ENCODE results near the gene GLP1R.

Gene GLP1R

GRCh38 chr6:39048481-39049399 is at the start of gene GLP1R:
GLP1R (plus strand) TSS chr6:39048781; CDS start chr6:39048841, 60 bp downstream.
- DNase-seq (ENCODE audit: low read depth) = no peak

GRCh38 chr6:39003072-39003471 is 45.5 kb upstream of the GLP1R start:
- no peak for DNase-seq (ENCODE audit: low read depth)

GRCh38 chr6:39003492-39003891 is 45.1 kb upstream of the GLP1R start:
- DNase-seq (ENCODE audit: low read depth) = no peak

GRCh38 chr6:39004801-39005200 is 43.8 kb upstream of the GLP1R start:
- DNase-seq (ENCODE audit: low read depth) = no peak

- no peak for DNase-seq (ENCODE audit: low read depth)
These were observed 42.8 kb upstream of the GLP1R start for GRCh38 chr6:39005774-39006173.

- DNase-seq (ENCODE audit: low read depth) = no peak
These were observed 41.0 kb upstream of the GLP1R start for GRCh38 chr6:39007575-39007974.

- no peak for DNase-seq (ENCODE audit: low read depth)
These were observed 39.8 kb upstream of the GLP1R start for GRCh38 chr6:39008737-39009136.

- DNase-seq (ENCODE audit: low read depth) = no peak
These were observed 39.1 kb upstream of the GLP1R start for GRCh38 chr6:39009476-39009875.

GRCh38 chr6:39016839-39017546 is 31.6 kb upstream of the GLP1R start:
- no peak for DNase-seq (ENCODE audit: low read depth)

- no peak for DNase-seq (ENCODE audit: low read depth)
These were observed 31.1 kb upstream of the GLP1R start for GRCh38 chr6:39017547-39017880.

GRCh38 chr6:39018103-39018502 is 30.5 kb upstream of the GLP1R start:
- no peak for DNase-seq (ENCODE audit: low read depth)

- DNase-seq (ENCODE audit: low read depth) = no peak
These were observed 28.4 kb upstream of the GLP1R start for GRCh38 chr6:39020136-39020535.

- DNase-seq (ENCODE audit: low read depth) = no peak
These were observed 27.5 kb upstream of the GLP1R start for GRCh38 chr6:39021041-39021440.

- no peak for DNase-seq (ENCODE audit: low read depth)
These were observed 26.8 kb upstream of the GLP1R start for GRCh38 chr6:39021779-39022178.

GRCh38 chr6:39026175-39026574 is 22.4 kb upstream of the GLP1R start:
- DNase-seq (ENCODE audit: low read depth) = no peak

GRCh38 chr6:39029156-39030011 is 19.2 kb upstream of the GLP1R start:
- DNase-seq (ENCODE audit: low read depth) = peak; percentile 27

GRCh38 chr6:39035681-39036080 is 12.9 kb upstream of the GLP1R start:
- no peak for DNase-seq (ENCODE audit: low read depth)

- no peak for DNase-seq (ENCODE audit: low read depth)
These were observed 11.5 kb upstream of the GLP1R start for GRCh38 chr6:39037082-39037508.

- DNase-seq (ENCODE audit: low read depth) = no peak
These were observed 10.9 kb upstream of the GLP1R start for GRCh38 chr6:39037707-39038106.

- DNase-seq (ENCODE audit: low read depth) = no peak
These were observed 8.4 kb upstream of the GLP1R start for GRCh38 chr6:39040080-39040673.

GRCh38 chr6:39041072-39041471 is 7.5 kb upstream of the GLP1R start:
- no peak for DNase-seq (ENCODE audit: low read depth)

GRCh38 chr6:39043776-39044175 is 4.8 kb upstream of the GLP1R start:
- no peak for DNase-seq (ENCODE audit: low read depth)

All from stimulated activated CD8-positive, alpha-beta memory T cell treated with anti-CD3 and anti-CD28 coated beads, Interleukin-7, amount 100 ng/mL, for 24 hours (primary cell).